SK-N-SH (cell line): ENCODE data around the gene KIF1A.
"Not testable (repeated sequence)": the region's sequence is repeated elsewhere in the genome, so short reads cannot be mapped to it uniquely, and the experiment has no call there.

Experiments
- CHD2 ChIP-seq: fragments of 150-350 bp; IDR thresholded peaks from 2 replicates; pipeline ENCODE4 v1.6.1; 2018; ENCODE audit warnings: low read length; ENCODE audit not compliant: partially characterized antibody
- CTCF ChIP-seq: fragments of 200-600 bp; sonication (generic); IDR thresholded peaks from 2 replicates; pipeline ENCODE4 v1.6.1; 2017; ENCODE audit warnings: antibody characterized with exemption, mild to moderate bottlenecking, moderate library complexity
- FOXJ3 ChIP-seq: sonication (generic); formaldehyde crosslinking; IDR thresholded peaks from 2 replicates; pipeline ENCODE4 v1.5.1; 2020; ENCODE audit warnings: mild to moderate bottlenecking, missing genetic modification reagents
- JUND ChIP-seq: IDR thresholded peaks from 2 replicates; pipeline ENCODE4 v1.4.0; 2012
- POLR2AphosphoS5 ChIP-seq: IDR thresholded peaks from 2 replicates; pipeline ENCODE4 v1.6.1; 2012; ENCODE audit warnings: low read depth, low read length
- YY1 ChIP-seq: IDR thresholded peaks from 2 replicates; pipeline ENCODE4 v1.4.0; 2012; ENCODE audit warnings: low read depth, mild to moderate bottlenecking

GRCh38 chr2:240695593-240695992 lies 124.4 kb downstream of the KIF1A start:
- not testable (repeated sequence) for TF ChIP-seq CHD2; CTCF; JUND; FOXJ3 (CRISPR knock-in tag); POLR2AphosphoS5; YY1
